Measurements from ENCODE around the gene SLC24A3.

The SLC24A3 gene

DNA sequence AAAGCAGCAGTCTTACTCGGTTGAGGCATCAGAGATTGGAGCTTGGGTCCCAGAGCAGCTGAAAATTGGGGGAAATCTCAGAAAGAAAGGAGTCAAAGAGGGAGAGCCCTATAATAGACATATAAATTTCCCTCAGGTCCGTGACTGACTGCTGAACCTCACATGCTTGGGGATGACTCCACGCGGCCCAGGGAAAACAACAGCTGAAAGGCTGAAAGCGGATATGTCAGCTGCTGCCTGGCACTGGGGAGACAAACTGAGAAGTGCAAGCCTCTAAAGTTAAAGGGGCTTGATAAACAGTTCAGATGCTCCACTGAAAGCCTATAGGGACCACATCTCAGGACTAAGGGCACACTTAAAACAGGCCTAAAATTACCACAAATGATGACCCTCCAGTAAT lies 289.7 kb downstream of the SLC24A3 start:
- no peak for DNase-seq (ENCODE audit: low spot score)

DNA sequence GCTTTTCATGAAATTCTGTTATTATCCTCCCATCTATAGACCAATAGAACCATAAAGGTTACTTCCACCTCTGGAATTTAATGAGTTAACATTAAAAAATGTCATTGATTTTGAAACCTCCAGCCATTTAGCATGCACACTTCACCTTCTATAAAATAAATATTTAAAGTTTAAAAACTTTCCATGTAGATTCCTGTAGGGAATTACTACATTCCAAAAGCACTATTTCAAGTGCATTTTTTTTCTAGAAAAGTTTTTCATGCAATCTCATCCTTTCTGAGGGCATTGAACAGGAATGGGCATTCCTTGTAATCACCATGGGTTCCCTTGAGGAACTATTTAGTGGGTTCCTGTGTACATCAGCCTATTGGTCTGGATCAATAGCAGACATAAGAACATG lies 291.8 kb downstream of the SLC24A3 start:
- DNase-seq (ENCODE audit: low spot score), result no peak

DNA sequence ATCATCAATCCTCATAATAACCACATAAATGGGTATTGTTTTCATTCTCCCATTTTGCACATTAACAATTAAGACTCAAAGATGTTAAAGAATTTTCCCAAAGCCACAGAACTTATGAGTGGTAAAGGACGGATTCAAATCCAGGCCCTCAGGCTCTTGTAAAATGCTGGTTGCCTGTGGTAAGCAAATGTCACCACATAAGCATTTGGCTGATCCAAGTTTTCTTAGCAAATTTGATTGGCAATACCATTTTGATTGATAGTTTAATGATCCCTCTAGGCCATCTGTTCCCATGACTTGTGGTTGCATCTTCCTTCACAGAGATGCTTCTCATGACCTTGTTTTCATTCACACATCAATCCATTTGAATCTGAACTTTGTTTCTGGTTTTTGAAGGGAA lies 293.6 kb downstream of the SLC24A3 start:
- no peak for DNase-seq (ENCODE audit: low spot score)

DNA sequence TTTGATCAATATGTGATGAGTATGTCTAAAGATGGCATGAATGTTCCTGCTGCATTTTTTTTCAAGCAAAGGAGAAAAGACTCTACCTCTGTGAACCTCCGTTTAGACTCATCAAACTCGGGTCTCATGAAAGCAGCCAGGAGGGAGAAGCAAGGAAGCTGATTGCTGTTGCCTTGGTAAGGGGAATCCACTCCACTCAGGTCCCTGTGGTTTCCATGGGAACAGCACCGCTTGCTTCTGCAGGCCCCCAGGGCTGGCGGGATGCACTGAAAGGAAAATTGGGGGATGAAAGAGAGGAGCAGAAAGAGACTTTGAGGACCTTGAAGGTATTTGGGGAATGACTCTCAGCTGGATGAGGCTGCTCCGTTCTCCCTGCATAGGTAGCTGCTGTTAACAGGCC lies 296.0 kb downstream of the SLC24A3 start:
- DNase-seq (ENCODE audit: low spot score), result no peak

DNA sequence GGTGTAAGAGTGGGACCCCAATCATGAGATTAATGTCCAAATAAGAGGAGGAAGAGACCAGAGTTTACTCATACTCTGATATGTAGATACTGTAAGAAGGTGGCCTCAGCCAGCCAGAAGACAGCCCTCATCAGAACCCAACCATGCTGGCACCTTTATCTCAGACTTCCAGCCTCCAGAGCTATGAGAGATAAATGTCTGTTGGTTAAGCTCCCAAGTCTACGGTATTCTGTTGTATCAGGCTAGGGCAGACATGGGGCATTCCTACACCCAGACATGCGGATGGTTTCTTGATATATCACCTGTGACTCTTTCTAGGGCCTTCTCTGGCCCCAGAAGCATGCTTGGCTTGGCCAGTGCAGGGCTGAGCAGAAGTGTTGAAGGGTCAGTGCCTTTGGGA lies 298.2 kb downstream of the SLC24A3 start:
- DNase-seq (ENCODE audit: low spot score), result no peak

DNA sequence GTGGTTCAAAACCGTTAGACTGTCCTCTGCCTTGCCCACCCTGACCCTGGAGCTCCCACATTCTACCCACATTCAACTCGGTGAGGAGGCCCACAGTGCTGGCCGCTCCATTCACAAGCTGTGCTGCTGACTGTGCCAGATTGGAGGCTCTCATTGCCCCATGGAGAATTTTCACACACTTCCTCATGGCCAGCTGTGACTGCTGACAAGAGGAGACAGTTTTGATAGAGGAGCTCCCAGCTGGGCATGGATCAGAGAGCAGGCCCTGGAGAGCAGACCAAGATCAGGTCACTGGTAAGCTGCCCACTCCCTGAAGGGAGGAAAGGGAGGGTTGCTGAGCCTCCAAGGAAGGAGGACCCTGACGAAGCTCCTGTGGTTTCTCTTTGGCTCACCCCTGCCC lies 299.5 kb downstream of the SLC24A3 start:
- DNase-seq (ENCODE audit: low spot score), result no peak

DNA sequence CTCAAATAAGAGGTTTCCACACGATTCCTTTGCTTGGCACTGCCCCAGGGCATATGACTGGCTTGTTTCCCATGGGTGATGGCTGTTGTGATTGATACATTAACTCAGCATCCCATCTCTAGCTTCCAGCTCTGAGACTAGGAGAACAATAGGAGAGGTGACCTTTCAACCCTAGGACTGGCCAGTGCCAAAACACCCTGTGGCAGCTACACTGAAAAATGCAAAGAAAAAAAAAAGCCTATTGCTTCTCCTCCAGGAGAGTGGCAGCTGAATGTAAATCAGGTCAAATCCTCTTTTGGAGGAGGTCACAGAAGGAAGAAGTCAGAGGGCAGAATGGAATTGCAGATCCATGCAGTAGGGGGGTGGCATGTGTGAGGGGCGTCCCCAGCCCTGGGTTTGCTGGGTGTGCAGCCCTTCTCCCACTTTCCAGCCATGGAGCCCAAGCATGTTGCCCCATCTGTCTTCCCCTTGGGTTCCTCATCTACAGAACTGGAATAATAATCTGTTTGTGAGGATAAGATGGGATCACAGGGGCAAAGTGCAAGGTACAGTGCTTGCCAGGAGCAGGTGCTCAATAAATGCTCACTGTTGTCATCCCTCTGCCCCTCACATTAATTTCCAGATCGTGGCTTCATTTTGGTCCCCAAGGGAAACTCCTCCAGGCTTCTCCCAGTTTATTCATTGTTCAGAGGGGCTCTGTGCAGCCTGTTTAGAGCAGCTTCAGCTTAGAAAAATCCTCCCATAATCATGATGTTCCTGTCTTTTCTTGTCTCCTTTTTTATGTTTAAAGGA lies 300.6 kb downstream of the SLC24A3 start:
- DNase-seq (ENCODE audit: low spot score), result no peak

DNA sequence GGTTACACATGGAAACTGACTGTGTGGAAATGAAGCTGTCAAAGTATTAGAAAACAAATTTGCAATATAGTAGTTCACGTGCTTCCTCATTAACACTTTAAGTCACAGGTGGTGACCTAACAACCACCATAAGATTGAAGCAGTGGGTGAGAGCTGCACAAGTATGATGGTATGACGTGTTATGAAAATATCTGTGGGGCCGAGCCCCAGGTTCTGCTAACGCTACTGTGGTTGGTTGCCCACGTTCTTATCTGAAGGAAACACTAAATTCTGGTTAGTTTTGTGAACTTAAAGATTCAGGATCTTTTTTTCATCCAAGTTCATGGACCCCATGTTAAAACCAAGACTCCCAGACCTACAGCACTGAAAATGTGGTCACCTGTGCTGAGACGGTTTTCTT lies 302.6 kb downstream of the SLC24A3 start:
- DNase-seq (ENCODE audit: low spot score), result no peak

DNA sequence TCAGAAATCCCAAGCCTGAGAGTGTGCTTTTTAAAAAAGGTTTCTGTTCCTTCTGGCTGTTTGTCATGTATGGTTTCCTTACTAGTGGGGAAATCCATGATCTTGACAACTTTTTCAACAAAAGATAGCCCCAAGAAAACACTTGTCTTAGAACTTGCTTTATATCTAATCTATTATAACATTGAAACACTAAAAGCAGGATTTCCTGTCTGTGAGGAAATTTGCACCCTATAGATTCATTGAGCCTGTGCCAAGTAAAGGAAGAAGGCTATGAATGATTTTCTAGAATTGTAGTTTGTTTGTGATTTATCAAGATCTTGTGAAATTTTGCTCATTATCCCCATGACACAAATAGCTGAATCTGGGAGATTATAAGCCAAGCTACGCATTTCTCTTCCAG lies 307.0 kb downstream of the SLC24A3 start:
- DNase-seq (ENCODE audit: low spot score), result no peak

DNA sequence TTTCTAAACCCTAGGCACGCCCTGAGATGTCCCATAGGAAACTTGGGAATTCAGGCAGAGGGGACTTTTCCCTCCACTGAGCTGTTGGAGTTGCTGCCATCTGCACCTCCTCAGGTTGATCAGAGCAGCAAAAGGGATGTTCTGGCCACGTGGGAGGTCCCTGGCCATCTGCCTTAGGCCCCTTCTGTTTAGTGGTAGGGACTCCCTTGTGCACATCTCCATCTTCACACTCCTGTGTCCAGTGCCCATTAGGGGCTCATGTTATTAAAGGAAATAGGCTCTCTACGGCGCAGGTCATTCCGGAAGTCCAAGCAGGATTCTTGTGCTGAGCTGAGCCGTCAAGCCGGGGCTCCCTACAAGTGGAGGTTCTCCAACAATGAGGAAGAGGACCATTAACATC lies 307.8 kb downstream of the SLC24A3 start:
- DNase-seq (ENCODE audit: low spot score), result no peak

DNA sequence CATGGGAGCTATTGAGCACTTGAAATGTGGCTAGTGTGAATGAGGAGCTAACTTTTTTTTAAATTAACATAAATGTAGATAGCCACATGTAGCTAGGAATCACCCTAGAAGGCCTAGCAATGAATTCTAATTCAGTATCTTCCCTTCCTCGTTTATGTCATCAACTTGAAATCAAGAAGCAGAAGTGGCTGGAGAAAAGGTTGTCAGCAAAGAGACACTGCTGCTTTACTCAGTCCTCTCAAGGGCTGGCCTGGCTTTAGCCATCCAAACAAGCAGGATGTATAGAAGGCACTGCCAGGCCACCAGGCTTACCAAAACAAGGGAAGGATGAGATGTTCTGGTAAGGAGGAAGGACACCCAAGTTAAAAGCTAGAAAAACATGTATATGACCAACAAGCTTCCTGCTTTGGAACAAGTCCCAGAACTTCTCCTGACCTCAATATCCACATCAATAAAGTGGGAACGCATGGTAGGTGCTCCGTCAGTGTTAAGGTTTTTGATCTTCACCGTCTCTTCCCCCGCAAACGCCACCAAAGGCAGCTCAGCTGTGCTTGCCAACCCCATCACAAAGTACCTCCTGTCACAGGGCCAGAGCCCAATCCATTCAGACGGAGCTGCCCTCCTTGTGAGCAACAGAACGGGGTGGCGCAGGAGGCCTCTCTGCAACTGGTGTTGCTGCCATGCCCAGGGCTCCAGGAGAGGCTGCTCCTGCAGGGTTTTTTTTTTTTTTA lies 309.8 kb downstream of the SLC24A3 start:
- DNase-seq (ENCODE audit: low spot score), result no peak

DNA sequence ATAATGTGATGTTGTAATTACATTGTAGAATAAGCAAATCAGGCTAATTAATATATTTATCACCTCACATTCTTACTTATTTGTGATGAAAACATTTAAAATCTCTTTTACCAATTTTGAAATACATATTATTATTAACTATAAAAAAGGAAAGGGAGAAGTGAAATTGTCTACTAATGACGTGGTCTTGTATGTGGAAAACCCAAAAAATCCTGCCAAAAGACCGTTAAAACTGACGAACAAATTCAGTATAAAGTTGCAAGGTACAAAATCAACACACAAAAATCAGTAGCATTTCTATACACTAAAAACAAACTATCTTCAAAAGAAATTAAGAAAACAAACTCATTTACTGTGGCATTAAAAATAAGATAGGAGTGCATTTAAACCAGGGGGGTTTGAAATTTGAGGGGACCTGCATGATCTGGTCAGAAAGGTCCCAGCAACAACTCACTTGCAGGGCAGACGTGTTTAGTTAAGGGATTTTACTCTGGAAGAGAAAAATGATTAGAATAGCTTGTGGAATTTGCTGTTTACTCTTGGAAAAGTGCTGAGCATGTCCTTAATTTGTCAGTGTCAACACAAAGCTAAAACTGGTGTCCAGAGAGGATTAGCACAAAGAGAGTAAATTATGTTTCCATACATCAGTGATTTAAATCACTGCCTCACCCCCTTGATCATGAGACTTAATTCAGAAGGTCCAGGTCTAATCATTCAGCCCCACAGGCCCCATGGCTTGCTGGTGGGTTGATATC lies 310.6 kb downstream of the SLC24A3 start:
- no peak for DNase-seq (ENCODE audit: low spot score)

DNA sequence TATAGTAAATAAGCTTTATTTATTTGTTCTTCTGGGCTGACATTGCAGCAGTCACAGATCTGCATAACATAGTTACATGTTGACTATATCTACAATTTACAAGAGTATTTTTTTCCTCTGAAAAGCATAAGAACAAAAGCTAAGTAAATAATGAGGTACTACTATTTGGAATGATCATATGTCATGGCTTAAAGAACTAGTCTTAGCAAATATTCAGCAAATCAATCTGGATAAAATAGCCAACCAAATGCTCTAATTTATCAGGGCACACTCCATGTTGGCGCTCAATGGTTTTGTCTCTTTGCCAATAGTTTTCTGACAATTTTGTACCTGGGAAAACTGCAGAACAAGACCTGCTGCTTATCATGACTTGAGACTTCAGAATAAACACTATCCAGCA lies 312.2 kb downstream of the SLC24A3 start:
- no peak for DNase-seq (ENCODE audit: low spot score)

DNA sequence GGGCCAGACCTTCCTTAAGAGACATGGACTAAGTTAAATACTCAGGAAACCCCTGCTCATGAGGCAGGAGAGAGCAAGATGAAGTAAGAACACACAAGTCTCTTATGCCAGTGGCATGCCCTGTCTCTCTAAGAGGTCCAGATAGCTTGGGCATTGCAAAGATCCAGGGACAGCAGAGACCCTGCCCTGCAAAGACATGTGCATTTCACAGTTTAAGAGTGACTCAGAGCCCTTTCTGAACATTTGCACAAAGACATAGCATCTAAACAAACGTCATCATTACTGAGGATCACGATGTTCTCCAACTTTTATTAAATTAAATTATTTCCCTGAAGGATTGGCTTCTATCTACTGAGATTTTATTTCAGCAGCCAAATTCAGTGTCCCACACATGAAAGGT lies 315.1 kb downstream of the SLC24A3 start:
- no peak for DNase-seq (ENCODE audit: low spot score)

DNA sequence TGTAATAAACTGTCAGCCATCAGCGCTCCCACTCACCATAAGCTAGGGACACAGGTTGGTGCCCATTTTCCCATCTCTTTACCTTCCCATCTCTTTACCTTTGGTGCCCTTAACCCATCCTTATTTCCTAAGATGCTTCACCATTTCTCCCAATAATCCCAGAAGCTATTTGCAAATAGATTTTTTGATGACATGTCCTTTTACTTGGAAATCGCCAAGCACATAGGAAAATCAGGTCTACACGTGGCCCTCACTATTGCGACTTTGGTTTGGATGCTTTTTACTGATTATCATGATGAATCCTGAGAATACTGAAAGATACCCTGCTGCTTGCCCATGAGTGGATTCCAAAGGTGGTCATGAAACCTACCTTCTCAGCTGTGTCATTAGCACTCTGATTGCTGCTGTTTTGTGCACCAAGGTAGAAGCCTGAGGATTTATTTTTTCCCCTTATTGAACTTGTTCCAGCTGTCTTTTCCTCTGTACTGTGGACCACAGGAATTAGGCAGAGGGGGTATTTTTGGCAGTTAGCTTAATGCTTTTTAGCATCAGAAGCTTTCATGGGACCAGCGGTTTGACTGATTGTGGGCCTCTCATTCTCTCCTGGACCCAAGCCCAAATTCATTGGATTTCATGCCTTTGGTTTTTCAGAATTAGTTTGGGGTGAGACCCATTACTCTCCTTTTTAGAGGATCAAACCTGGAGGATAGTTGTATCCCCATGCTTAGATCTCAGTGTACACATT lies 316.0 kb downstream of the SLC24A3 start:
- no peak for DNase-seq (ENCODE audit: low spot score)

DNA sequence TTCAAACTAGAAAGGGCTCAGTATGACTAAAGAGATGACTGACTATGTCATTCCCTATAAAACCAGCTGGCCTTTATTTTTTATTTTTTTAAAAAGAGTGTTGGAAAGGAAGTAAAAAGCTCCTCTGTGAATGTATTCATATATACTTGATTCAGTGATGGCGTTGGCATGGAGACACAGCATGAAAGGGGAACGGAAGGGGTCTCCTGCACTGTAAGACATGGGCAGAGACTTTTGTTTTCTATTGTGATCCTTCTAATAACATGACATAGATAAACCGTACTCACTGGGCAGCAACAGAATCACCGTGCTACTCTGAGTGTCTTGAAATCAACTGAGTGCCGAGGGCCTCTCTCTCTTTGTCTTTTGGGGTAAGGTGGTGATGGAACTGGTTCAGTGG lies 317.6 kb downstream of the SLC24A3 start:
- DNase-seq (ENCODE audit: low spot score), result no peak

DNA sequence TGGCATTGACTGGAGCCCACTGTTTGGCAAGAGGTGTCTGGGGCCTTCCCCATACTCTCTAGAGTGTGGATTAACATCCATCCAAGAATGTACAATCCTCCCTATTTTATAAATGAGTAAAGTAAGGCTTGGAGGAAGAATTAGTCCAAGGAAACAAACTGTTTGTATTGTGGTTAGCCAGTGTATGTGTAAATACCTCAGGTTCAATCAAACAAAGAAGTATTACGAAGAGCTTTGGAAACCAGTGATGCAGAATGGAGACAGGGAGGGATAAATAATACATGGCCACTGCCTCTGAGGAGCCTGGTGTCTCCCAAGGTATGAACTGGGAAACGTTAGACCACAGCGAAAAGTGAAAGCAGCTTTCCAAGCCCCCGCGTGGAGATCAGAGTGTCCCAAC lies 319.0 kb downstream of the SLC24A3 start:
- DNase-seq (ENCODE audit: low spot score), result no peak

DNA sequence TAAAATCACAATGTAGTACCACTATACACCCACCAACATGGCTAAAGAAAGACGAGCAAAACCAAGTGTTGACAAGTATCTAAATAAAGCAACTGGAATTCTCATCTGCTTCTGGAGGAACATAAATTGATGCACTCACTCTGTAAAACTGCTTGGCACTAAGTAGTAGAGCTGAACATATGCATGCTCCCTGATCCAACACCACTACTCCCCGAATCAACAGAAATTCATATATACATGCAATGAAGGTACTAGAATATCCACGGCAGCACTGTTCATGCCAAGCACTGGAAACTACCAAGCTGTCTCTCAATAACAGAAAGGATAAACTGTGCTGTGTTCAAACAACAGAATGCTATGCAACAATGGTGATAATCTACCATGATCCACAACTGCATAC lies 326.1 kb downstream of the SLC24A3 start:
- DNase-seq (ENCODE audit: low spot score), result no peak

DNA sequence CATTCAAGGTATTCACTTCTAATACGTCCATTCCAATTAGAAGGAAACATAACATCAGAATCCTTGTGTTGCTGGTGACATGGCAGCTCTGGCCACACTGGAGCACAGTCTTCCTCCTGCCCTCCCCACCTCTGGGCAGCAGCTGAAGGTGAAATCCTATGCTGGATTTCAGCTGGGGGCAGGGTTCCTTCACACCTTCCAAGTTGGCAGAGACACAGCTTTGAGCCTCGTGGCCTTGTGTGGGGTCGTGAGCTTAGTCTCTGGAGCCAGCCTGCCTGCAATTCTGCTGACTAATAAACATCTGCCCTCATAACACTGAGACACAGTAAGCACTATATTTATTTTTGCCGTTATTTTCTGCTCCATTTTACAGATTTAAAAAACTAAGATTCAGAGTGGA lies 326.7 kb downstream of the SLC24A3 start:
- no peak for DNase-seq (ENCODE audit: low spot score)

DNA sequence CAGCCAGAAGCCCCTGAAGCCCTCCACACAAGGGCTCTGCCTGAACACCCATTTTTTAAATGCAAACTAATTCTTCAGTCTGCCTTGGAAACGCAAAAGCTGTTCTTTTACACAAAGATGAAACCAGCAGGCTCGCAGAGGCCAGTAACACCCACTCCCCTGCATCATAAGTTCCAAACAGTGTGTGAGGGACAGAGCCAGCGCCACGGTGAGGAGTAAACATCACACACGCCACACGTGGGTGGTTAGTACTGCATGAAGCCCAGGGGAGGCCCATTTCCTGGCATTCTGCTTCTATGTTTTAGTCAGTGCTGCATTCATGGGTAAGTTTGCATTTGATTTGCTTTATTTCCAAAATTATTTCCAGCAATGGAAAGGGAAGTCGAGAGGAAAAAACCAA lies 327.9 kb downstream of the SLC24A3 start:
- no peak for DNase-seq (ENCODE audit: low spot score)

DNA sequence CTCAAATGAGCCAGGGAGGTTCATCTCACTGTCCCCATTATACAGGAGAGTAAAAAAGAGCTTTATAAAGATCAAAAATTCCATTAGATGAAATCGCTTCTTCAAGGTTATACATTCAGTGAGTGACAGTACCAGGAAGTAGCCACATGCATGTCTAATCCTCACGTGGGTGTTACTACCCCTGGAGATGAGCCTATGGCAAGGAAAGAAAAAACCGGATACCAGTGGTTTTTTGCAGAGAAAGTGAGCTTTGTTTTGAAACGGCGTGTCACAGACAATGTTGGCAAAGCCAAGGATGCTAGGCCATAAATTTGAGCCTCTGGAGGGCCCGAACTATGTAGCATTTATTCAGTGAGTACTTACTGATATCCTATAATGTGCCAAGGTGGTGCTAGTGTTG lies 330.7 kb downstream of the SLC24A3 start:
- no peak for DNase-seq (ENCODE audit: low spot score)

DNA sequence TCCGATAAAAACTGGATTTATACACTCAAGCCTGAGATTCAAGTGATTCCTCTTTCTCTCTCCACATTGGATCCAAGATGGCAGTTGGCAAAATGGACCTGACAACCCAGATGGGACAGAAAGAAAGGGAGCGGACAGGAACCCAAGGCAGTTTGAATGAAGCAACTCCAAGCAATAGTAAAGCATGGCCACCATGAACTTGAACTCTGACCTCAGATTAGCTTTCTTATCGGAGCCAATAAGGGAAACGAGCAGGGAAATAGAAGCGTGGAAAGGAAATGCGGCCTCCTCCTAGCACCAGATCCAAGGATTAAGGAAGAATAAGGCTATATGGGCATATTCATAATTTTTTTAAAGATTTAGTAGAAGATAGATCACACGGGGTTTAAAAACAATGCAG lies 332.2 kb downstream of the SLC24A3 start:
- no peak for DNase-seq (ENCODE audit: low spot score)

Data from pons (tissue), 1 donor.